Cardiac muscle cell (in vitro differentiated cells and primary cell): ENCODE results near the gene ZNF280C. TPM values are rescaled to one million over a fixed set of nuclear protein-coding genes. Genes with fewer than 3 reads are reported as not detected.
"Not testable (repeated sequence)": the region's sequence is repeated elsewhere in the genome, so short reads cannot be mapped to it uniquely, and the experiment has no call there.

Source experiments
- DNase-seq, 2 donors: peaks; one replicate each; pipeline versions ENCODE4 v3.0.0 to v3.0.0-alpha.2; 2010 to 2017; ENCODE audit warnings: low read depth in 1 of 2, low spot score in 1 of 2
- H3K27ac ChIP-seq: fragments of 200-600 bp; sonication (generic); 2 replicates; pipeline ENCODE4 v1.5.1; 2016
- H3K27me3 ChIP-seq: fragments of 200-600 bp; sonication (generic); 2 replicates; pipeline ENCODE4 v1.6.0; 2016; ENCODE audit warnings: control low read depth
- H3K36me3 ChIP-seq: fragments of 200-600 bp; sonication (generic); 2 replicates; pipeline ENCODE4 v1.5.1; 2016; ENCODE audit warnings: control low read depth
- H3K4me1 ChIP-seq: fragments of 200-600 bp; sonication (generic); 2 replicates; pipeline ENCODE4 v1.8.1; 2017; ENCODE audit warnings: low read depth, mild to moderate bottlenecking, mixed run types
- H3K4me3 ChIP-seq: fragments of 200-600 bp; sonication (generic); 2 replicates; pipeline ENCODE4 v1.5.1; 2016; ENCODE audit warnings: mild to moderate bottlenecking
- H3K9me3 ChIP-seq: fragments of 200-600 bp; sonication (generic); 2 replicates; pipeline ENCODE4 v1.5.1; 2017; ENCODE audit warnings: low read depth, mild to moderate bottlenecking, control low read depth
- polyA plus RNA-seq: library from polyadenylated mRNA; unstranded; fragments of >200 nt; fragmentation: Nextera tagmentation; extraction: Ambion mirVana; gene quantifications from 2 replicates; pipeline ENCODE4 v1.2.1, GENCODE V29; 2016
- total RNA-seq: library from RNA; depleted of rRNA; stranded (reverse); fragments of >200 nt; gene quantifications from 2 replicates; pipeline ENCODE4 v1.2.3, GENCODE V29; 2016
- TF ChIP-seq, protein P1 (sequence below): IDR thresholded peaks from 2 replicates; pipeline ENCODE4 v1.5.1; 2012; ENCODE audit warnings: low read depth, mild to moderate bottlenecking, low read length

The ZNF280C gene
- total and polyA plus RNA-seq, 2 experiments from 2014 or later: 3.1 to 6.8 TPM

DNA sequence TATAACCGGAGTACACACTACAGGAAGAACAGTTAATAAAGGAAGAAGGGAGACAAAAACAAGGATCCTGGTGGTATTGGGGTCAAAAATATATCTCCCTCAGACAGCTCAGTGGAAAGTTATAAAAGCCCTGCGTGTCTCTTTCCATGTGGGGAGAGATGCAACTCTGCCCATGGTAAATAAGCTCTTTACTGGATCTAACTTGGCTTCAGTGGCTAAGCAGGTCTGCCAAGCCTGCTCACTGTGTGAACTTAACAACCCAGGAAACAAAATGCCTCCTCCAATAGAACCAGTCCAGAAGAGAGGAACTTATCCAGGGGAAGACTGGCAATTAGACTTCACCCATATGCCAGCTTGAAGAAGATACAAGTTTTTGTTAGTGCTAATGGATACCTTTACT, 17.0 kb upstream of the ZNF280C start:
- Histone ChIP-seq H3K36me3 (no peaks in the 10 kb centered on the region), H3K9me3 (no peaks in the 10 kb centered on the region), H3K27me3 (no peaks in the 10 kb centered on the region), H3K4me3 (no peak overlapping the region), H3K27ac (no peak overlapping the region), H3K4me1 (no peaks in the 10 kb centered on the region)
- no peak for DNase-seq
- TF ChIP-seq, protein P1, sequence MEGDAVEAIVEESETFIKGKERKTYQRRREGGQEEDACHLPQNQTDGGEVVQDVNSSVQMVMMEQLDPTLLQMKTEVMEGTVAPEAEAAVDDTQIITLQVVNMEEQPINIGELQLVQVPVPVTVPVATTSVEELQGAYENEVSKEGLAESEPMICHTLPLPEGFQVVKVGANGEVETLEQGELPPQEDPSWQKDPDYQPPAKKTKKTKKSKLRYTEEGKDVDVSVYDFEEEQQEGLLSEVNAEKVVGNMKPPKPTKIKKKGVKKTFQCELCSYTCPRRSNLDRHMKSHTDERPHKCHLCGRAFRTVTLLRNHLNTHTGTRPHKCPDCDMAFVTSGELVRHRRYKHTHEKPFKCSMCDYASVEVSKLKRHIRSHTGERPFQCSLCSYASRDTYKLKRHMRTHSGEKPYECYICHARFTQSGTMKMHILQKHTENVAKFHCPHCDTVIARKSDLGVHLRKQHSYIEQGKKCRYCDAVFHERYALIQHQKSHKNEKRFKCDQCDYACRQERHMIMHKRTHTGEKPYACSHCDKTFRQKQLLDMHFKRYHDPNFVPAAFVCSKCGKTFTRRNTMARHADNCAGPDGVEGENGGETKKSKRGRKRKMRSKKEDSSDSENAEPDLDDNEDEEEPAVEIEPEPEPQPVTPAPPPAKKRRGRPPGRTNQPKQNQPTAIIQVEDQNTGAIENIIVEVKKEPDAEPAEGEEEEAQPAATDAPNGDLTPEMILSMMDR: no peak

DNA sequence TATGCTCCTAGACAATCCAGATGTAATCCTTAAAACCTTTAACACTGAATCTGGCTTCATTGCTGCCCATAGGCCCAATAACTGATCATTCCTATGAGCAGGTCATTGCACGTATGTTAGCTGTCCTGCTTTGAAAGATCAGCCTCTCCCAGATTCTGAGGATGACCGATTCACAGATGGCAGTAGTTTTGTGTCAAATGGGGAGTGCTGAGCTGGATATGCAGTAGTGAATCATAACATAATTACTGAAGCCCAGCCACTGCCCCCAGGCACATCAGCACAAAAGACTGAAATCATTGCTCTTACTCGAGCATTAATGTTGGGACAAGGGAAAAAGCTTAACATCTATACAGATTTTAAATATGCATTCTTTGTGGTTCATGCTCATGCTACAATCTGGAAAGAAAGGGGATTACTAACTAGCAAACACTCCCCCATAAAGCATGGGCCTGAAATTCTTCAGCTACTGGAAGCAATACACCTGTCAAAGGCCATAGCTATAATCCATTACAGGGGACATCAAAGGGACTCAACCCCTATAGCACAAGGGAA, 16.4 kb upstream of the ZNF280C start:
- no peaks in the 10 kb centered on the region for H3K4me1 ChIP-seq
- TF ChIP-seq, protein P1: no peak
- H3K36me3 ChIP-seq: no peaks in the 10 kb centered on the region
- no peak overlapping the region for H3K27ac ChIP-seq
- no peaks in the 10 kb centered on the region for H3K9me3 ChIP-seq
- H3K27me3 ChIP-seq: no peaks in the 10 kb centered on the region
- no peak for DNase-seq
- no peak overlapping the region for H3K4me3 ChIP-seq

DNA sequence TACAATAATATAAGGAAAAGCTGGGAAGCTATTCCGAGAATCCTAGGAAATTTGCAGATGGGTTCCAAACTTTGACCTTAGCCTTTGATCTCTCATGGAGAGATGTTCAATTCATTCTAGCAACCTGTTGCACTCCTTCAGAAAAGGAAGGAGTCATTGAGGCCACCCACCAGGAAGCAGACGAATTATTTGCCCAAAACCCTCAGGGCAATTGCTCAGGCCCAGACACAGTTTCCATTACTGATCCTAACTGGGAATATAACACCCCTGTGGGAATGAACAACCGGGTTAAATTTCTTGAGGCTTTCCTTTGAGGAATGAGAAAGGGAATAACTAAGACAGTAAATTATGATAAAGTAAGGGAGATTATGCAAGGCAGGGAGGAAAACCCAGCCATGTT, 13.5 kb upstream of the ZNF280C start:
- Histone ChIP-seq H3K4me1 (no peaks in the 10 kb centered on the region), H3K36me3 (no peaks in the 10 kb centered on the region), H3K27me3 (no peaks in the 10 kb centered on the region), H3K9me3 (no peaks in the 10 kb centered on the region), H3K27ac (no peak overlapping the region), H3K4me3 (no peak overlapping the region)
- no peak for DNase-seq
- TF ChIP-seq, protein P1: no peak

DNA sequence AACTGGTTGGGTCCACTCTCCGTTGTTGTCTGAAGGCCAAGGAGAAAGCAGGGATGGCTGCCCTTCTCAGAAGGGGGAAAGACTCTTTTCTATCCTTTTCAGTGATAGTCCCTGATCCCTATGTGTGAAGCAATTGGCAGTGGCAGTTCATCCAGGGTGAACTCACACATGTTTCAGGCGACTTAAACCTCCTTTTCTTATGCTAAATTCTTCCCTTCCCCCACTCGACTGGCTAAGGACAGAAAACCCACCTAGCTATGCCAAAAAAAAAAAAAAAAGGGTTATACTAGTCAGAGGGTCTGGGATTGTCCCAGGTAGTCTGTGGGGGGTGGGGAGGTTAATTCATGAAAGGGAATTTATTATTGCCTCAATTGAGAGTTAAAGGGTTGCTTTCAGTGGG, 12.2 kb upstream of the ZNF280C start:
- H3K9me3 ChIP-seq: no peaks in the 10 kb centered on the region
- H3K4me3 ChIP-seq: no peak overlapping the region
- TF ChIP-seq, protein P1: no peak
- no peaks in the 10 kb centered on the region for H3K4me1 ChIP-seq
- DNase-seq: no peak
- no peak overlapping the region for H3K27ac ChIP-seq
- H3K27me3 ChIP-seq: no peaks in the 10 kb centered on the region
- H3K36me3 ChIP-seq: no peaks in the 10 kb centered on the region

DNA sequence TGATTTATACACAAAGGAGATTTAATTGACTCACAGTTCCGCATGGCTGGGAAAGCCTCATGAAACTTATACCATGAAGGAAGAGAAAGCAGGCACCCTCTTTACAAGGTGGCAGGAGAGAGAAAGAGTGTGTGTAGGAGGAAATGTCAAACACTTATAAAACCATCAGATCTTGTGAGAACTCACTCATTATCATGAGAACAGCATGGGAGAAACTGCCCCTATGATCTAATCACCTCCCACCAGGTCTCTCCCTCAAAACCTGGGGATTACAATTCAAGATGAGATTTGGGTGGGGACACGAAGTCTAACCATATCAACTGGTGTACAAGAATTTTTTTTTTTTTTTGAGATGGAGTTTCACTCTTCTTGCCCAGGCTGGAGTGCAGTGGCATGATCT, 3.6 kb upstream of the ZNF280C start:
- H3K4me3 ChIP-seq, H3K27me3 ChIP-seq, H3K4me1 ChIP-seq, H3K36me3 ChIP-seq, DNase-seq, H3K9me3 ChIP-seq, H3K27ac ChIP-seq: not testable (repeated sequence)

DNA sequence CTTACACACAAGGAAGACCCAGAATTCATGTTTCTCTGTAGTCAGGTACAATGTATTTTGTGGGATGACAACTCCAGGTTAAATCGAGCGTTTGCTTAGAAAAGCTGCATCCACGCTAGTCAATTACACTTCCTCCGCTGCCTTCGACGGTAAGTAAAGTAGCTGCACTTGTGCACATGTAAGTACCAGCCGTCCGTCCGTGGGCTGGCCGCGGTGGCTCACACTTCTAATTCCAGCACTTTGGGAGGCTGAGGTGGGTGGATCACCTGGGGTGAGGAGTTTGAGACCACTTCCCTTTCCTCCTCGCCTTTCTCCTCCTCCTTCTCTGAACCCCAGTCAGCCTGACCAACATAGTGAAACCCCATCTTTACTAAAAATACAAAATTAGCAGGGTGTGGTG, 692 bp upstream of the ZNF280C start:
- DNase-seq, H3K27me3 ChIP-seq, H3K27ac ChIP-seq, H3K36me3 ChIP-seq, H3K4me3 ChIP-seq, H3K9me3 ChIP-seq, H3K4me1 ChIP-seq: not testable (repeated sequence)

DNA sequence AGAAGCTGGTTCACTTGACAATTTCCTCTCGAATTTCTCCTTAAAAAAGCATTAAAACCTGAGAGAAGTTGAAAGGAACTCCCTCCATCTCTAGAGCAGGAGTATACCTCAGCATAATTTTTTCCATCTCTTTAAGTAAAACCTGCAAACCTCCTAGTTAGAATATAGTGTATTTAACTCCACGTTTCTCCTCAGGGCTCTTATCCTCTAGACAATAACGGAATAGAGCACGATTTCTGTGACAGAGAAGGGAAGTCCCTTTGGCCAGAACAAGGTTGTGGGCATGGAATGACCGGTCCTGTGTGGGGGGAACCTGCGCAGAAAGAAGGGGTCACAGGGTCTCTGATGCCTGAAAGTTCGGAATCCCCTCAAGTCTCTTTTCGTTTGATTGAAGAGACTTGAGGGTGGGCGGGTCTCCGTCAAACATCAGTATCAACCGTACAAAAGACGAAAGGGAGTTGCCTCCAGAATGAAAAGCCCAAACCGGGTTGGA, 697 bp downstream of the ZNF280C start:
- H3K4me3 ChIP-seq: peak overlapping the region; percentile 43
- DNase-seq: no peak
- peak overlapping the region; percentile 83 for H3K27ac ChIP-seq
- H3K4me1 ChIP-seq: no peaks in the 10 kb centered on the region
- TF ChIP-seq, protein P1: no peak
- H3K36me3 ChIP-seq: no peaks in the 10 kb centered on the region
- H3K27me3 ChIP-seq: no peaks in the 10 kb centered on the region
- H3K9me3 ChIP-seq: no peaks in the 10 kb centered on the region
